Activated B cell treated with CpG ODN at 0.5 μM for 24 hours (primary cell): ENCODE data around the gene SPTSSA. TPM values are rescaled to one million over a fixed set of nuclear protein-coding genes. Genes with fewer than 3 reads are reported as not detected.

ENCODE experiments used
- ATAC-seq: fragments of 200-7000 bp; cut with Tn5 transposase; one replicate; pipeline ENCODE4 v1.10.0; 2021; ENCODE audit warnings: low read depth, mild to moderate bottlenecking, moderate library complexity
- CTCF ChIA-PET: fragments of 350-600 bp; sonication (Branson Sonifier 250); formaldehyde crosslinking; loops from one replicate; lab custom pipeline; 2021; ENCODE audit warnings: antibody characterized with exemption; lab: Charles Lee
- POLR2A ChIA-PET: fragments of 350-600 bp; sonication (Branson Sonifier 250); formaldehyde crosslinking; loops from one replicate; lab custom pipeline; 2021; ENCODE audit warnings: antibody characterized with exemption; lab: Charles Lee
- DNase-seq: peaks from one replicate; pipeline ENCODE4 v3.0.0; 2022
- H3K27ac Mint-ChIP-seq: one replicate; pipeline ENCODE4 v1.8.0; 2020; ENCODE audit warnings: mixed read lengths
- H3K27me3 Mint-ChIP-seq: one replicate; pipeline ENCODE4 v1.8.0; 2021; ENCODE audit warnings: mixed read lengths
- H3K36me3 Mint-ChIP-seq: one replicate; pipeline ENCODE4 v1.8.0; 2021; ENCODE audit warnings: low read depth, mixed read lengths
- H3K4me1 Mint-ChIP-seq: one replicate; pipeline ENCODE4 v1.8.0; 2021; ENCODE audit warnings: mixed read lengths
- H3K4me3 Mint-ChIP-seq: one replicate; pipeline ENCODE4 v1.8.0; 2020; ENCODE audit warnings: mild to moderate bottlenecking, mixed read lengths
- H3K9me3 Mint-ChIP-seq: one replicate; pipeline ENCODE4 v1.8.0; 2020; ENCODE audit warnings: mixed read lengths
- intact Hi-C: fragments of 100-400 bp; cut with micrococcal nuclease; formaldehyde crosslinking; loops from one replicate; pipeline ENCODE4 v1.15.1; 2024
- total RNA-seq: library from RNA; stranded (reverse); gene quantifications from 2 replicates; pipeline ENCODE4 v1.2.3, GENCODE V29; 2022
- TF ChIP-seq, protein P1 (sequence below): fragments of 200-600 bp; IDR thresholded peaks from one replicate; pipeline ENCODE4 v1.8.0; 2022; ENCODE audit warnings: antibody characterized with exemption, mild to moderate bottlenecking

Gene SPTSSA
- total RNA-seq, 1 donor from 2014 or later = 6.2 TPM

- H3K4me1 Mint-ChIP-seq = peaks cover 15% of the 10 kb centered on the region
- H3K27me3 Mint-ChIP-seq = no peaks in the 10 kb centered on the region
- peak overlapping the region; percentile 87 for H3K4me3 Mint-ChIP-seq
- no peak overlapping the region for H3K27ac Mint-ChIP-seq
- intact Hi-C loops = loop anchor here (5.0 kb wide), 5 partner anchors 76 to 1861 kb away; partner anchors contain the start of genes BAZ1A, EAPP, MBIP and PPP2R3C
- no peaks in the 10 kb centered on the region for H3K36me3 Mint-ChIP-seq
- TF ChIP-seq, protein P1, sequence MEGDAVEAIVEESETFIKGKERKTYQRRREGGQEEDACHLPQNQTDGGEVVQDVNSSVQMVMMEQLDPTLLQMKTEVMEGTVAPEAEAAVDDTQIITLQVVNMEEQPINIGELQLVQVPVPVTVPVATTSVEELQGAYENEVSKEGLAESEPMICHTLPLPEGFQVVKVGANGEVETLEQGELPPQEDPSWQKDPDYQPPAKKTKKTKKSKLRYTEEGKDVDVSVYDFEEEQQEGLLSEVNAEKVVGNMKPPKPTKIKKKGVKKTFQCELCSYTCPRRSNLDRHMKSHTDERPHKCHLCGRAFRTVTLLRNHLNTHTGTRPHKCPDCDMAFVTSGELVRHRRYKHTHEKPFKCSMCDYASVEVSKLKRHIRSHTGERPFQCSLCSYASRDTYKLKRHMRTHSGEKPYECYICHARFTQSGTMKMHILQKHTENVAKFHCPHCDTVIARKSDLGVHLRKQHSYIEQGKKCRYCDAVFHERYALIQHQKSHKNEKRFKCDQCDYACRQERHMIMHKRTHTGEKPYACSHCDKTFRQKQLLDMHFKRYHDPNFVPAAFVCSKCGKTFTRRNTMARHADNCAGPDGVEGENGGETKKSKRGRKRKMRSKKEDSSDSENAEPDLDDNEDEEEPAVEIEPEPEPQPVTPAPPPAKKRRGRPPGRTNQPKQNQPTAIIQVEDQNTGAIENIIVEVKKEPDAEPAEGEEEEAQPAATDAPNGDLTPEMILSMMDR = no peak
- ATAC-seq (no peak), DNase-seq (no peak)
- ChIA-PET POLR2A (interaction anchor here (0.7 kb wide), 1 partner anchor 127 kb away, joined by 3 read pairs; no protein-coding TSS in a partner anchor), CTCF (no interaction called here)
- no peaks in the 10 kb centered on the region for H3K9me3 Mint-ChIP-seq
Measured at GRCh38 chr14:34460841-34461240, 1.2 kb downstream of the SPTSSA start.

DNA sequence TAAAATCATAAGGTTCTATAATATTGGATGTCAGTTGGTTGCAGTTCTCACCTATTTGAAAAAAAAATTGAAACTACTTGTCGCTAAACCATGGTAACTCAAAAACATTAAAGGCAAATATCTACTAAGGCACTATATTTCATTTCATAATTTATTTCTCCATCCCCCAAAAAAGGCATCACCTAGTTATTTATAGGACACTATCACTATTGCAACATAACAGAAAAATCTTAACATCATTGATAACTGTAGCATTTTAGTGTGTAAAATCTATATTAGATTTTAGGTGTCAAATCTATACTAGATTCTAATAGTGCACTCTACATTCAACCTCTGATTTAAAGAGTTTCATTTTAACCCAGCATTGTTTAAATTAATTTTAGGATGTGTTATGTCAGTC is 1.7 kb downstream of the SPTSSA start:
- Mint-ChIP-seq H3K4me3 (no peak overlapping the region), H3K27ac (no peak overlapping the region), H3K4me1 (peaks cover 15% of the 10 kb centered on the region), H3K9me3 (no peaks in the 10 kb centered on the region), H3K27me3 (no peaks in the 10 kb centered on the region), H3K36me3 (no peaks in the 10 kb centered on the region)
- intact Hi-C loops = loop anchor here (5.0 kb wide), 5 partner anchors 77 to 1862 kb away; partner anchors contain the start of genes BAZ1A, EAPP, MBIP and PPP2R3C
- ChIA-PET CTCF (no interaction called here), POLR2A (interaction anchor here (0.7 kb wide), 1 partner anchor 126 kb away, joined by 3 read pairs; no protein-coding TSS in a partner anchor)
- DNase-seq (no peak), ATAC-seq (no peak)
- TF ChIP-seq, protein P1 = no peak

GRCh38 chr14:34457186-34457585 is 4.9 kb downstream of the SPTSSA start:
- DNase-seq (no peak), ATAC-seq (no peak)
- Mint-ChIP-seq H3K27ac (no peak overlapping the region), H3K36me3 (peaks cover 11% of the 10 kb centered on the region), H3K9me3 (no peaks in the 10 kb centered on the region), H3K4me3 (no peak overlapping the region), H3K4me1 (peaks cover 12% of the 10 kb centered on the region), H3K27me3 (no peaks in the 10 kb centered on the region)
- TF ChIP-seq, protein P1 = no peak
- ChIA-PET POLR2A (no interaction called here), CTCF (no interaction called here)
- intact Hi-C loops = no loop called here

- no peak for DNase-seq
- H3K4me3 Mint-ChIP-seq = no peak overlapping the region
- POLR2A ChIA-PET = interaction anchor here (0.6 kb wide), 1 partner anchor 10 kb away, joined by 8 read pairs; no protein-coding TSS in a partner anchor
- H3K27me3 Mint-ChIP-seq = no peaks in the 10 kb centered on the region
- H3K27ac Mint-ChIP-seq = no peak overlapping the region
- TF ChIP-seq, protein P1 = no peak
- no peak for ATAC-seq
- no peaks in the 10 kb centered on the region for H3K9me3 Mint-ChIP-seq
- CTCF ChIA-PET = no interaction called here
- intact Hi-C loops = no loop called here
- H3K36me3 Mint-ChIP-seq = peaks cover 18% of the 10 kb centered on the region
- H3K4me1 Mint-ChIP-seq = peaks cover 6% of the 10 kb centered on the region
Measured at GRCh38 chr14:34453226-34453625, 8.8 kb downstream of the SPTSSA start.

- H3K27me3 Mint-ChIP-seq = no peaks in the 10 kb centered on the region
- peaks cover 6% of the 10 kb centered on the region for H3K4me1 Mint-ChIP-seq
- TF ChIP-seq, protein P1 = no peak
- intact Hi-C loops = no loop called here
- CTCF ChIA-PET = no interaction called here
- H3K36me3 Mint-ChIP-seq = peaks cover 19% of the 10 kb centered on the region
- no peak overlapping the region for H3K4me3 Mint-ChIP-seq
- DNase-seq (no peak), ATAC-seq (no peak)
- POLR2A ChIA-PET = no interaction called here
- no peaks in the 10 kb centered on the region for H3K9me3 Mint-ChIP-seq
- H3K27ac Mint-ChIP-seq = no peak overlapping the region
Measured at GRCh38 chr14:34452258-34452822, 9.7 kb downstream of the SPTSSA start.
